ENCODE results near the gene MIF4GD.
"Not testable (repeated sequence)": the region's sequence is repeated elsewhere in the genome, so short reads cannot be mapped to it uniquely, and the experiment has no call there.

Gene MIF4GD

GRCh38 chr17:75289115-75289831 is 18.2 kb upstream of the MIF4GD start, which contains the start of gene SLC25A19:
Gene SLC25A19 (minus strand): TSS chr17:75289433. CDS start chr17:75286764, 2,669 bp downstream.
- in situ Hi-C loops (cut with MboI; ENCODE audit: low sequenced_read_pairs) = no loop called here

GRCh38 chr17:75288770-75289114 is 17.7 kb upstream of the MIF4GD start:
- in situ Hi-C loops (cut with MboI; ENCODE audit: low sequenced_read_pairs) = no loop called here

- in situ Hi-C loops (cut with MboI; ENCODE audit: low sequenced_read_pairs) = no loop called here
Measured at GRCh38 chr17:75288359-75288758, 17.3 kb upstream of the MIF4GD start.

- in situ Hi-C loops (cut with MboI; ENCODE audit: low sequenced_read_pairs) = no loop called here
Measured at GRCh38 chr17:75287221-75287620, 16.2 kb upstream of the MIF4GD start.

- in situ Hi-C loops (cut with MboI; ENCODE audit: low sequenced_read_pairs) = no loop called here
Measured at GRCh38 chr17:75285123-75285522, 14.1 kb upstream of the MIF4GD start.

GRCh38 chr17:75280189-75280588 is 9.2 kb upstream of the MIF4GD start:
- in situ Hi-C loops (cut with MboI; ENCODE audit: low sequenced_read_pairs) = not testable (repeated sequence)

GRCh38 chr17:75277664-75278071 is 6.6 kb upstream of the MIF4GD start:
- in situ Hi-C loops (cut with MboI; ENCODE audit: low sequenced_read_pairs) = no loop called here

GRCh38 chr17:75273977-75274708 is 3.1 kb upstream of the MIF4GD start:
- in situ Hi-C loops (cut with MboI; ENCODE audit: low sequenced_read_pairs) = no loop called here

GRCh38 chr17:75272848-75273184 is 1.8 kb upstream of the MIF4GD start:
- in situ Hi-C loops (cut with MboI; ENCODE audit: low sequenced_read_pairs) = no loop called here

GRCh38 chr17:75271955-75272847 is 1.2 kb upstream of the MIF4GD start:
- in situ Hi-C loops (cut with MboI; ENCODE audit: low sequenced_read_pairs) = no loop called here

- in situ Hi-C loops (cut with MboI; ENCODE audit: low sequenced_read_pairs) = no loop called here
Measured at GRCh38 chr17:75271233-75271954, 363 bp upstream of the MIF4GD start.

GRCh38 chr17:75270218-75270965 is 639 bp downstream of the MIF4GD start:
- in situ Hi-C loops (cut with MboI; ENCODE audit: low sequenced_read_pairs) = no loop called here

- in situ Hi-C loops (cut with MboI; ENCODE audit: low sequenced_read_pairs) = no loop called here
Measured at GRCh38 chr17:75269844-75270217, 1.2 kb downstream of the MIF4GD start.

GRCh38 chr17:75267411-75268232 is 3.4 kb downstream of the MIF4GD start:
- in situ Hi-C loops (cut with MboI; ENCODE audit: low sequenced_read_pairs) = no loop called here

GRCh38 chr17:75267153-75267410 is 3.9 kb downstream of the MIF4GD start:
- in situ Hi-C loops (cut with MboI; ENCODE audit: low sequenced_read_pairs) = no loop called here

GRCh38 chr17:75266316-75267152 is 4.5 kb downstream of the MIF4GD start:
- in situ Hi-C loops (cut with MboI; ENCODE audit: low sequenced_read_pairs) = no loop called here

GRCh38 chr17:75265614-75266315 is 5.3 kb downstream of the MIF4GD start:
- in situ Hi-C loops (cut with MboI; ENCODE audit: low sequenced_read_pairs) = no loop called here

- in situ Hi-C loops (cut with MboI; ENCODE audit: low sequenced_read_pairs) = no loop called here
Measured at GRCh38 chr17:75263055-75263454, 8.0 kb downstream of the MIF4GD start.

All from HL-60/S4 treated with phorbol 12-myristate 13-acetate at 8.2 ng/mL for 4 days and 3 days (cell line).